ENCODE measurements around the gene DGKI.

DNA sequence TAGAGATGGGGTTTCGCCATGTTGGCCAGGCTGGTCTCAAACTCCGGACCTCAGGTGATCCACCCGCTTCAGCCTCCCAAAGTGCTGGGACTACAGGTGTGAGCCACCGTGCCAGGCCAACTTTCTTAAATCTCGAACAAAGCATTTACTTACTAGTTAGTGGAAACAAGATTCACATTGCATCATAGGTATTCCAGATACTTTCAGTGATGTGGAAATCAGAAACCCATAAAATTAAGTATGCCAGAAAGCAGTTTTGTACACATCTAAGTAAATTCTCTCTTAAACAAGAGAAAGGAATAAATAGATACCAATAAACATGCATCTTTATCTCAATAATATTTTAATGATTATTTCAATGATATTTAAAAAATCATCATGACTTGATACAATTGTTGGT lies 75.5 kb downstream of the DGKI start:
- TF ChIP-seq REST (IDR thresholded peaks at IDR 0.05; ENCODE audit: unreplicated experiment): no peak
- TF ChIP-seq, protein P1, sequence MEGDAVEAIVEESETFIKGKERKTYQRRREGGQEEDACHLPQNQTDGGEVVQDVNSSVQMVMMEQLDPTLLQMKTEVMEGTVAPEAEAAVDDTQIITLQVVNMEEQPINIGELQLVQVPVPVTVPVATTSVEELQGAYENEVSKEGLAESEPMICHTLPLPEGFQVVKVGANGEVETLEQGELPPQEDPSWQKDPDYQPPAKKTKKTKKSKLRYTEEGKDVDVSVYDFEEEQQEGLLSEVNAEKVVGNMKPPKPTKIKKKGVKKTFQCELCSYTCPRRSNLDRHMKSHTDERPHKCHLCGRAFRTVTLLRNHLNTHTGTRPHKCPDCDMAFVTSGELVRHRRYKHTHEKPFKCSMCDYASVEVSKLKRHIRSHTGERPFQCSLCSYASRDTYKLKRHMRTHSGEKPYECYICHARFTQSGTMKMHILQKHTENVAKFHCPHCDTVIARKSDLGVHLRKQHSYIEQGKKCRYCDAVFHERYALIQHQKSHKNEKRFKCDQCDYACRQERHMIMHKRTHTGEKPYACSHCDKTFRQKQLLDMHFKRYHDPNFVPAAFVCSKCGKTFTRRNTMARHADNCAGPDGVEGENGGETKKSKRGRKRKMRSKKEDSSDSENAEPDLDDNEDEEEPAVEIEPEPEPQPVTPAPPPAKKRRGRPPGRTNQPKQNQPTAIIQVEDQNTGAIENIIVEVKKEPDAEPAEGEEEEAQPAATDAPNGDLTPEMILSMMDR (conservative IDR thresholded peaks at IDR 0.05; ENCODE audit: low read depth in 2 of 2): no peak

Data from GM23338 (cell line).